HG02623 (cell line): ENCODE measurements around the gene CARD9.

ENCODE experiments used
- ATAC-seq: cut with Tn5 transposase; IDR thresholded peaks from one replicate; pipeline ENCODE4 v1.9.1; 2021; ENCODE audit warnings: moderate library complexity; ENCODE audit not compliant: unreplicated experiment

Gene CARD9

GRCh38 chr9:136337416-136338395 is 35.8 kb downstream of the CARD9 start:
- no peak for ATAC-seq

DNA sequence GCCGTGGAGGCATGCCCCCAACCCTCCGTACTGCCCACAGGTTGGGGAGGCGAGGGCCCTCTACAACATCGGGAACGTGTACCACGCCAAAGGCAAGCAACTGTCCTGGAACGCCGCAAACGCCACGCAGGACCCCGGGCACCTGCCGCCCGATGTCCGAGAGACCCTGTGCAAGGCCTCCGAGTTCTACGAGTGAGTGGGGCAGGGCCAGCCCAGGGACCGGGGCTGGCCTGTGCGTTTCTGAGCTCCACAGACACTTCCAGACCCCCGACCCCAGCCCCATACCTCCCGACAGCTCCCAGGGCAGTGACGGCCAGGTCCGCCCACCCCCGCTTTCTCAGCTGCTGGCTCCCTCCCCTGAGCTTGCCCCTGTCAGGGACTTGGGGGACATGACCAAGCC is 36.6 kb downstream of the CARD9 start:
- ATAC-seq: no peak

GRCh38 chr9:136336156-136336870 is 37.2 kb downstream of the CARD9 start:
- ATAC-seq: no peak

- ATAC-seq: no peak
Observed at GRCh38 chr9:136335296-136336155, 37.9 kb downstream of the CARD9 start.

GRCh38 chr9:136334541-136334940 is 38.9 kb downstream of the CARD9 start:
- ATAC-seq: no peak

GRCh38 chr9:136333486-136333885 is 40.0 kb downstream of the CARD9 start:
- no peak for ATAC-seq

DNA sequence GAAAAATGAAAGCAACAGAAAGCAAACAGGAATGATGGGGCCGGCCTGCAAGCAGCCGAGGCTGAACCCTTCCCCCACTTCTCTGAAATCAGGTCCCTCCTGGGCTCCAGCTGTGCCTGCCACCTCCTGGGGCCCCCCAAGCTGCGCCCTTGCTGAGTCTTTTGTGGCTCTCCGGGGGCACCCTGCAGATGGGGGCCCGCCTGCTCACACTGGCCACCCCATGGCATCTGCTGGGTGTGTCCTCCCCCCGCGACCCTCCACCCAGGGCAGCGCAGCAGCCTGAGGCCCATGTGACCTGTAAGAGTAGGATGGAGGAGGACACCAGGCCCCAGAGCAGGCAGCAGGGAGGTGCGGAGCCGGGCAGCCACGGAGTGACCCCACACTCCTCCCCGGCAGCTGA is 40.4 kb downstream of the CARD9 start:
- ATAC-seq: no peak

DNA sequence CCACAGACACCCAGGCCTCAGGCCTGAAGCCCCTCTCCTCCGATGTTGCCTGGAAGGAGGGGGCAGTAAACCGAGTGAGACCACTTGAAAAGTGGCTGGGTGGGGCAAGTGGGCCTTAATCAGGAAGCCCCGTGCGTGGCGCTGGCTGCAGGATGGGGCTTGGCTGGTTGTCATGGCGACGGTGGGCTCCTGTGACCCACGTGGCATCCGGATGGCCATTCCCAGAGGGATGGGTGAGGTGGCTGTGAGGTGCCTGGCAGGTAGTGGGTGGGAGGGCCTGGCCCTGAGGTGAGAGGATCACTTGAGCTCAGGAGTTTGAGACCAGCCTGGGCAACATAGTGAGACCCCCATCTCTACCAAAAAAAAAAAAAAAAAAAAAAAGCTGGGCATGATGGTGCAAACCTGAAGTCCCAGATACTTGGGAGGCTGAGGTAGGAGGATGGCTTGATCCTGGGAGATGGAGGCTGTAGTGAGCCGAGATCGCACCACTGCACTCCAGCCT is 40.9 kb downstream of the CARD9 start:
- no peak for ATAC-seq

DNA sequence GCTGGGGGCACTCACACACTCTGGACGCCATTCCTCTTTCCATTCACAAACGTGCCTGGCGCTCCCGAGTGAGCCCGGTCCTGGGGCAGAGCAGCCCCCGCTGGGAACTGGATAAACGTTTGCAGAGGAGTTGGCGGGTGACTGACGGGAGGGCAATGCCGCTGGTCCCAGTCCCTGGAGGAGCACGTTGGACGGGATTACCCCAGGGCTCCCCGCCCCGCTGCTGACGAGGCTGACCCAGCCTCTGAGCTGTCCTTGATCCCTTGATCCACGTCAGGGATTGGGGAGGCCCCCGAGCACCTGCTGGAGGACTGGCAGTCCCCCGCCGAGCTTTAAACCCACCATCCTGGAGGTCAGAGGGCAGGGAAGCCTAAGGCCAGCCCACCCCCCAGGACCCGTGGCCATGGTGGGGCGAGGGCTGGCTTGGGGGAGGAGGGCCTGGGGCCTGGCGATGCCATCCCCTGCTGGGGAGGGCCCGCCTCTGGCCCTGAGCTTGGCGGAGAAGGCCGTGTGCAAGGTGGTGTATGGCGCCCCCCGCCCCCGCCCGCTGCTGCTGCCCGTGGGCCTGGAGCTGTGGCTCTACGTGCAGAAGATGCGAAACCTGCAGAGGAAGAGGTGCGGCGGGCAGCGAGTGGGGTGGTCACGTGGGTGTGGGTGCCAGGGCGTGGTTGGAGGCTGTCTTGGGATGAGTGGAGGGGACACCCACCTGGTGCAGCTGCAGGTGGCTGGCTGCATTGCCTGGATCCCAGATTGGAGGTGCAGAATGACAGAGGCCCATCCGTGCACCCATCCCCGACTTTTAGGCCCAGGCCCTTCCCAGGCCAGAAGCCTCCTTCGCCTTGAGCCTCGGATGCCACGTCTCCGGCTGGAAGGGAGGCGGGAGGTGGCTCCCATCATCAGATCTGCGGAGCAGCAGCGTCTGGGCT is 41.6 kb downstream of the CARD9 start:
- no peak for ATAC-seq

- no peak for ATAC-seq
Observed at GRCh38 chr9:136331030-136331429, 42.4 kb downstream of the CARD9 start.

- no peak for ATAC-seq
Observed at GRCh38 chr9:136330406-136330990, 43.0 kb downstream of the CARD9 start.

DNA sequence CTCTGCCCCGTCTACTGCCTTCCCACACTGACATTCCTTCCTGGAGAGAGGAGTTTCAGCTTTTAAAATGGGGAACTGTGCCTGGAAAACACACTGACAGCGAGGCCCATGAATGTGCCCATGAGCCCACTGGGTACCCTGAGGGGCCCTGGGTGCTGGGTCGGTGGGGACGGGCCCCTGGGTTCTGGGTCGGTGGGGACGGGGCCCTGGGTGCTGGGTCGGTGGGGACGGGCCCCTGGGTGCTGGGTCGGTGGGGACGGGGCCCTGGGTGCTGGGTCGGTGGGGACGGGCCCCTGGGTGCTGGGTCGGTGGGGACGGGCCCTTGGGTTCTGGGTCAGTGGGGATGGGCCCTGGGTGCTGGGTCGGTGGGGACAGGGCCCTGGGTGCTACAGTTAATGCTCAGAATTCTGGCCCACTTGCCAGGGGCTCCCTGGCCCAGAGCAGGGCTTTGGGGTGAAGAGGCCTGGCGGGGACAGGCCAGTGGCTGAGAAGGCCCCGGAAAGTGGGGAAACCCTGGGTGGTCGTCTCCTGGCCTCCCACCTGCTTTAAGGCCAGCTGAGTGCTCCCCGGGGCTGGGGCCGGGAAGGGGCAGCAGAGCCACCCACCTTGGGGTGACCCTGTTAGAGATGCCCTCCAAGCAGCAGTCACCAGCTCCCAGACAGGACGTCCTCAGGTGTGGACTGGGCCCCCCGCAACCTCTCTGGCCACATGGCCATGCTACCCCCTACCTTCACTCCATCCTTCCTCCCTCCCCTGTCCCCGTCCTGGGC is 43.6 kb downstream of the CARD9 start:
- no peak for ATAC-seq

DNA sequence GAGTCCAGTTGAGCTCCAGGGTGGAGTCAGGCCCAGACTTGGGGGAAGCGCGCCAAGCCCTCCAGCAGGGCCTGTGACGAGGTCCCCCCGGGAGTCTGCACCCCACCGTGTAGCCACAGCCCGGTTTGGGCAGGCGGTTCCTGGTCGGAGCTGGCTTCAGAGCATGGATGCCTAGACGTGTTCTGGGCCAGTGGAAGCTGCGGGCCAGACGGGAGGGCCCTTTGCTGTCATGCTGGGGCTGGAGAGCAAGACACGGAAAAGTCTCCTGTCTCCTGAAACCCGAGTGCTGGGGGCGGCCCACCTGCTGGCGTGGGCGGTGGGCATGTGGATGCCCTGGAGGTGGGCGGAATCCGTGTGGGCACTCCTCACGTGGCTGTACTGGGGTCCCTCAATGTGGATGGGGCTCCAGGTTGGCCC is 44.2 kb downstream of the CARD9 start:
- ATAC-seq: no peak

DNA sequence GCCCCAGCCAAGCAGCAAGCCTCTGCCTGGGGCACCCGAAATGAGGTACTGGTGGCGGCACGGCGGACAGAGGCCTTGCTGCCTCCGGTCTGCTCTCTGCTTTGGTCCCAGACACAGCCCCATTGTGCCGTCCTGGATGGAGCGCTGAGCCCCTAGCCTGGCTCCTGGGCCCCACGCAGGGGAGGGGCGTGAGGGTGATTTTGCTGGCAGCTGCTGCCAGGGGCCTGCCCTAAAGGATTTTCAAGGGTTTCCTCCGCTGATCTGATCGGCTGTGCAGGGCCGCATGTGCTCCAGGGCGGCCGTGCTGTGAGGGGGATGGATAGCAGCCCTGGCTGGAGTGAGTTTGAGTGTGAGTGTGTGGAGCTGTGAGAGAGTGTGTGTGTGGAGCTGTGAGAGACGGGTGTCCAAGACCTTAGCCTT is 44.8 kb downstream of the CARD9 start:
- ATAC-seq: no peak

DNA sequence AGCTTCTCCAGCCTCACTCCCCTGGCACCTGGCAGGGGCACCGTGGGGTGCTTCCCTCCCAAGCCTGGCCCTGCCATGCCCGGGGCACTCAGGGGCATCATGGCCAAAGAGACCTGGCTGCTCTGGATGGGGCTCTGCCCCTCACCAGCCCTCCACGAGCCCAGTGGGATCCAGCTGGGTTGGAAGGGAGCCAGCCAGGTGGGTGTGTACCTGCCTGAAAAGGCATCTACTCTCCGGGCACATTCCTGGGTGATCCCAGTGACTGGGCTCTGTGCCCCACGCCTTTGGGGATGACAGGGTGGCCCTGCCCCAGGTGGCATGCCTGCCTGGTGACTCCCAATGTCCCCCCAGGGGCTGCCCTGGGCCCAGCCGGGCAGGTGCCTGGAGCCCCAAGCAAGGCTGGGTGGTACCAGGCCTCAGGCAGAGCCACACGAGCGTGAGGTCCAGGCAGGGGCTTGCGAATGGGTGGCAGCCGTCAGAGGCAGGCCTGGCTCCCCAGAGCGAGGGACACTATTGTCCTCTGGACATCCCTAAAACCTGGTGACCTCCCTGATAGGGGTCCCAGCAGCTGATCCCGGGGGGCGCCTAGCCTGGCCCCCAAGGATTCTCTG is 45.4 kb downstream of the CARD9 start:
- no peak for ATAC-seq

- no peak for ATAC-seq
Observed at GRCh38 chr9:136327304-136327974, 46.0 kb downstream of the CARD9 start, which contains the start of gene GPSM1. Gene GPSM1, plus strand, starts transcription at chr9:136327539. Its CDS starts 157 bp downstream, at chr9:136327696.

DNA sequence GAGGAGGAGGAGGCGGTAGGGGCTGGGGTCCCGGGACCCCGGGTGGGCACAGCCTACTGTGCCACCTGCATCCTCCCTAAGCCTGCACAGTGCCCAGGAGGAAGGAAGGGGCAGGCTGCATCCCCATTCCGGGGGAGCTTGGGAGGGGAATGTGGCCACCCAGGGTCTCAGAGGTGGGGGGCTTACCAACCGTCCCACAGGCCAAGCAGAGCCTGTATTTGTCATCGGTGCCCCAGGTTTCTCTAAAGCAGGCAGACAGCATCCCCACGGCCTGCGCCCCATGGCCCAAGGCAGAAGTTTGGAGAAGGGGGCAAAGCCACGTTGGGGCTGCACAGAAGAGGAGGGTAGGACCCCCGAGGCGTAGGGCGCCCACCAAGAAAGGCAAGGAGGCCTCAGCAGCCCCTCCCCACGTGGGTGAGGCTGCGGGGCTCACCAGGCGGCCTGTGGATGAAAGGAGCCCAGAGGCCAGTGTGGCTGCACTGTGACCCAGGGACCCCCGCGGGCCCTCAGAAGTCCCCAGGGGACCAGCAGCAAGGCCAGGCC is 46.6 kb downstream of the CARD9 start:
- no peak for ATAC-seq
